Coronary artery (tissue), 2 donors: ENCODE data around the gene PCDHGA10.

Experiments used
- DNase-seq: peaks from one replicate; pipeline ENCODE4 v3.0.0-alpha.2; 2017; ENCODE audit warnings: low spot score
- H3K27ac ChIP-seq, 2 donors: fragments of 200-600 bp; sonication (generic); one replicate each; pipeline ENCODE4 v1.5.1; 2016 to 2019
- H3K4me3 ChIP-seq: fragments of 200-600 bp; sonication (generic); 2 replicates; pipeline ENCODE4 v1.5.1; 2016; ENCODE audit warnings: mild to moderate bottlenecking, moderate library complexity
- TF ChIP-seq, protein P1 (sequence below): fragments of 200-600 bp; sonication (generic); IDR thresholded peaks from one replicate; pipeline ENCODE4 v1.5.1; 2019; ENCODE audit warnings: antibody characterized with exemption

Gene PCDHGA10

DNA sequence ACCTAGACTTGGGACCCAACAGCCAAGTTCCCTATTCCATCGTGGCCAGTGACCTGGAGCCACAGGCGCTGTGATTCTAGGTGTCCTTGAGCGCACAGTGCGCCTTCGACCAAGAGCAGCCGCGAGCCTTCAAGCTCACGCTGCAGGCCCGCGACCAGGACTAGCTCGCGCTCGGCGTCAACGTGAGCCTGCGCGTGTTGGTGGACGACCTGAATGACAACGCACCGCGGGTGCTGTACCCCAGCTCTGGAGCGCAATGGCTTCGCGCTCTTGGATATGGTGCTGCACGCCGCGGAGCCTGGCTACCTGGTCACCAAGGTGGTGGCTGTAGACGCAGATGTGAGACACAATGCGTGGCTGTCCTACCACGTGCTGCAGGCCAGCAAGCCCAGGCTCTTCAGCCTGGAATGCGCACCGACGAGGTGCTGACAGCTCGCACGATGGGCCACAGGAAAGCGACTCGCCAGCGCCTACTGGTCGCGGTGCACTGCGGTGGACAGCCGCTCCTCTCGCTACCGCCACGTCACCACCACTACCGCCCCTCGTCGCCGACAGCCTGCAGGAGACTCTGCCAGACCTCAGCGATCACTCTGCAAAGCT is 28.9 kb downstream of the PCDHGA10 start:
- Histone ChIP-seq H3K4me3 (no peak overlapping the region), H3K27ac (no peak overlapping the region)
- no peak for DNase-seq
- TF ChIP-seq, protein P1, sequence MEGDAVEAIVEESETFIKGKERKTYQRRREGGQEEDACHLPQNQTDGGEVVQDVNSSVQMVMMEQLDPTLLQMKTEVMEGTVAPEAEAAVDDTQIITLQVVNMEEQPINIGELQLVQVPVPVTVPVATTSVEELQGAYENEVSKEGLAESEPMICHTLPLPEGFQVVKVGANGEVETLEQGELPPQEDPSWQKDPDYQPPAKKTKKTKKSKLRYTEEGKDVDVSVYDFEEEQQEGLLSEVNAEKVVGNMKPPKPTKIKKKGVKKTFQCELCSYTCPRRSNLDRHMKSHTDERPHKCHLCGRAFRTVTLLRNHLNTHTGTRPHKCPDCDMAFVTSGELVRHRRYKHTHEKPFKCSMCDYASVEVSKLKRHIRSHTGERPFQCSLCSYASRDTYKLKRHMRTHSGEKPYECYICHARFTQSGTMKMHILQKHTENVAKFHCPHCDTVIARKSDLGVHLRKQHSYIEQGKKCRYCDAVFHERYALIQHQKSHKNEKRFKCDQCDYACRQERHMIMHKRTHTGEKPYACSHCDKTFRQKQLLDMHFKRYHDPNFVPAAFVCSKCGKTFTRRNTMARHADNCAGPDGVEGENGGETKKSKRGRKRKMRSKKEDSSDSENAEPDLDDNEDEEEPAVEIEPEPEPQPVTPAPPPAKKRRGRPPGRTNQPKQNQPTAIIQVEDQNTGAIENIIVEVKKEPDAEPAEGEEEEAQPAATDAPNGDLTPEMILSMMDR: no peak

DNA sequence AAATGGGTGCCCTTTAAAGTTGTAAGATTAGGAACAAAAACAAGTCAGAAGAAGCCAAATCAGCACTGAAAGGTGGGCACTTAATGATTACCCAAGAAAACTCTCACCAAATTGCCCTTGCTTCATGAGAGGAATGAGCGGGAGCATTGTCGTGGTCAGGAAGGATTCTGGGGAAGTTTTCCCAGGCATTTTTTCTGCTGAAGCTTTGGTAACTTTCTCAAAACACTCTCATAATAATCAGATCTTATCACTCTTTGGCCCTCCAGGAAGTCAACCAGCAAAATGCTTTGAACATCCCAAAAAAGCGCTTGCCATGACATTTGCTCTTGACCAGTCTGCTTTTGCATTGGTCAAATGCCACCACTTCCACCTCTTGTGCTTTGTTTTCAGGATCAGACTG is 52.6 kb downstream of the PCDHGA10 start:
- DNase-seq: no peak
- TF ChIP-seq, protein P1: no peak
- Histone ChIP-seq H3K27ac (no peak overlapping the region), H3K4me3 (no peak overlapping the region)
